ENCODE data around the gene FOXA1. TPM values are rescaled to one million over a fixed set of nuclear protein-coding genes. Genes with fewer than 3 reads are reported as not detected.

Gene FOXA1
- total RNA-seq, 1 donor: not detected

- no peak overlapping the region for H3K4me3 ChIP-seq (ENCODE audit: low read depth, low read length)
- TF ChIP-seq CTCF (IDR thresholded peaks at IDR 0.05; ENCODE audit: insufficient read depth, low read length): no peak
- DNase-seq (ENCODE audit: low read depth): no peak
Measured at GRCh38 chr14:37617864-37618365, 22.9 kb upstream of the FOXA1 start.

GRCh38 chr14:37616853-37617252, 21.8 kb upstream of the FOXA1 start:
- TF ChIP-seq CTCF (IDR thresholded peaks at IDR 0.05; ENCODE audit: insufficient read depth, low read length): no peak
- H3K4me3 ChIP-seq (ENCODE audit: low read depth, low read length): no peak overlapping the region
- no peak for DNase-seq (ENCODE audit: low read depth)

GRCh38 chr14:37615582-37616289, 20.7 kb upstream of the FOXA1 start:
- no peak for DNase-seq (ENCODE audit: low read depth)
- no peak overlapping the region for H3K4me3 ChIP-seq (ENCODE audit: low read depth, low read length)
- TF ChIP-seq CTCF (IDR thresholded peaks at IDR 0.05; ENCODE audit: insufficient read depth, low read length): no peak

GRCh38 chr14:37610945-37611523, 16.0 kb upstream of the FOXA1 start:
- DNase-seq (ENCODE audit: low read depth): no peak
- TF ChIP-seq CTCF (IDR thresholded peaks at IDR 0.05; ENCODE audit: insufficient read depth, low read length): no peak
- H3K4me3 ChIP-seq (ENCODE audit: low read depth, low read length): no peak overlapping the region

GRCh38 chr14:37608649-37609048, 13.6 kb upstream of the FOXA1 start:
- DNase-seq (ENCODE audit: low read depth): no peak
- H3K4me3 ChIP-seq (ENCODE audit: low read depth, low read length): no peak overlapping the region
- no peak for TF ChIP-seq CTCF (IDR thresholded peaks at IDR 0.05; ENCODE audit: insufficient read depth, low read length)

- H3K4me3 ChIP-seq (ENCODE audit: low read depth, low read length): no peak overlapping the region
- no peak for DNase-seq (ENCODE audit: low read depth)
- no peak for TF ChIP-seq CTCF (IDR thresholded peaks at IDR 0.05; ENCODE audit: insufficient read depth, low read length)
Measured at GRCh38 chr14:37606678-37607077, 11.6 kb upstream of the FOXA1 start.
